GM23248 (cell line): ENCODE measurements around the gene NF1. TPM values are rescaled to one million over a fixed set of nuclear protein-coding genes. Genes with fewer than 3 reads are reported as not detected.

Source experiments
- DNase-seq: peaks from one replicate; pipeline ENCODE4 v3.0.0-alpha.2; 2015
- H2AFZ ChIP-seq: fragments of 200-600 bp; sonication (generic); 2 replicates; pipeline ENCODE4 v1.6.1; 2016; ENCODE audit warnings: antibody characterized with exemption
- H3F3A ChIP-seq: fragments of 200-600 bp; sonication (generic); 2 replicates; pipeline ENCODE4 v1.6.1; 2016; ENCODE audit warnings: mild to moderate bottlenecking, antibody characterized with exemption, mixed run types; ENCODE audit not compliant: insufficient read depth
- H3K27ac ChIP-seq: fragments of 200-600 bp; sonication (generic); 2 replicates; pipeline ENCODE4 v1.5.1; 2016; ENCODE audit warnings: mild to moderate bottlenecking
- H3K27me3 ChIP-seq: fragments of 200-600 bp; sonication (generic); replicated peaks from 2 replicates; pipeline ENCODE4 v1.6.1; 2016; ENCODE audit warnings: mild to moderate bottlenecking; ENCODE audit not compliant: insufficient read depth
- H3K36me3 ChIP-seq: fragments of 200-600 bp; sonication (generic); 2 replicates; pipeline ENCODE4 v1.6.1; 2016; ENCODE audit warnings: low read depth, mild to moderate bottlenecking
- H3K4me1 ChIP-seq: fragments of 200-600 bp; sonication (generic); 2 replicates; pipeline ENCODE4 v1.6.1; 2016; ENCODE audit warnings: mild to moderate bottlenecking; ENCODE audit not compliant: insufficient read depth
- H3K4me2 ChIP-seq: fragments of 200-600 bp; sonication (generic); one replicate; pipeline ENCODE4 v1.6.1; 2016; ENCODE audit warnings: mild to moderate bottlenecking; ENCODE audit not compliant: unreplicated experiment
- H3K4me3 ChIP-seq: fragments of 200-600 bp; sonication (generic); 2 replicates; pipeline ENCODE4 v1.5.1; 2016; ENCODE audit warnings: mild to moderate bottlenecking
- H3K79me2 ChIP-seq: fragments of 200-600 bp; sonication (generic); 2 replicates; pipeline ENCODE4 v1.6.1; 2016; ENCODE audit warnings: mild to moderate bottlenecking; ENCODE audit not compliant: insufficient read depth
- H3K9ac ChIP-seq: fragments of 200-600 bp; sonication (generic); 2 replicates; pipeline ENCODE4 v1.6.1; 2016; ENCODE audit warnings: mild to moderate bottlenecking
- H3K9me2 ChIP-seq: fragments of 200-600 bp; sonication (generic); 2 replicates; pipeline ENCODE4 v1.6.1; 2016; ENCODE audit warnings: mixed run types, mild to moderate bottlenecking, moderate library complexity; ENCODE audit not compliant: insufficient read depth
- H3K9me3 ChIP-seq: fragments of 200-600 bp; sonication (generic); one replicate; pipeline ENCODE4 v1.6.1; 2017; ENCODE audit warnings: low read depth
- H4K20me1 ChIP-seq: fragments of 200-600 bp; sonication (generic); 2 replicates; pipeline ENCODE4 v1.6.0; 2016; ENCODE audit not compliant: insufficient read depth
- EZH2 ChIP-seq: fragments of 200-600 bp; sonication (generic); IDR thresholded peaks from 2 replicates; pipeline ENCODE4 v1.6.1; 2018; ENCODE audit warnings: antibody characterized with exemption, mild to moderate bottlenecking; ENCODE audit not compliant: insufficient read depth, poor library complexity, severe bottlenecking
- EZH2phosphoT487 ChIP-seq: fragments of 200-600 bp; sonication (generic); IDR thresholded peaks from 2 replicates; pipeline ENCODE4 v1.6.1; 2018; ENCODE audit warnings: antibody characterized with exemption, moderate library complexity, mild to moderate bottlenecking, low read depth; ENCODE audit not compliant: insufficient read depth
- WGBS, 2 experiments: methylation state at CpG; one replicate each; pipeline ENCODE4 v1.1.6; 2015 to 2017; ENCODE audit warnings: low lambda C conversion rate in 2 of 2, low coverage in 1 of 2; ENCODE audit errors: missing lambda C conversion rate in 2 of 2; 5-methylcytosine and 5-hydroxymethylcytosine counted together
- in situ Hi-C: fragments of 300-500 bp; cut with MboI; formaldehyde crosslinking; loops from 2 replicates; pipeline ENCODE4 v1.15.0; 2020
- polyA plus RNA-seq: library from polyadenylated mRNA; unstranded; fragments of >200 nt; fragmentation: Nextera tagmentation; extraction: Ambion mirVana; gene quantifications from 2 replicates; pipeline ENCODE4 v1.2.1, GENCODE V29; 2016
- total RNA-seq: library from RNA; depleted of rRNA; stranded (reverse); fragments of >200 nt; shearing (Covaris generic); gene quantifications from 2 replicates; pipeline ENCODE4 v1.2.3, GENCODE V29; 2014

The NF1 gene
- total and polyA plus RNA-seq, 2 experiments from 2014 or later, result 6.1 to 24.4 TPM

- no peaks in the 10 kb centered on the region for H3K9me3 ChIP-seq
- no peak overlapping the region for H2AFZ ChIP-seq
- H3K9ac ChIP-seq, result no peak overlapping the region
- 95 to 100% methylated on average over 1 of the region's 1 CpG for WGBS, 2 experiments
- no peaks in the 10 kb centered on the region; the same call in 1 of the 2 replicates for H3K79me2 ChIP-seq
- no peaks in the 10 kb centered on the region; the same call in 1 of the 2 replicates for H3K9me2 ChIP-seq
- H3F3A ChIP-seq, result peaks cover 52% of the 10 kb centered on the region
- no peak overlapping the region for H3K4me3 ChIP-seq
- peaks cover 47% of the 10 kb centered on the region for H3K4me1 ChIP-seq
- in situ Hi-C loops, result no loop called here
- TF ChIP-seq EZH2phosphoT487, result no peak
- no peak for TF ChIP-seq EZH2
- no peaks in the 10 kb centered on the region for H4K20me1 ChIP-seq
- H3K4me2 ChIP-seq, result peak overlapping the region; percentile 28
- H3K27me3 ChIP-seq, result no peaks in the 10 kb centered on the region
- H3K36me3 ChIP-seq, result peaks cover 15% of the 10 kb centered on the region
- DNase-seq, result no peak
- H3K27ac ChIP-seq, result peak overlapping the region; percentile 66
Measured at GRCh38 chr17:31250229-31250628, 155.5 kb downstream of the NF1 start.

GRCh38 chr17:31251105-31251969 is 156.6 kb downstream of the NF1 start:
- H3K79me2 ChIP-seq, result no peaks in the 10 kb centered on the region; the same call in 1 of the 2 replicates
- no peaks in the 10 kb centered on the region for H4K20me1 ChIP-seq
- TF ChIP-seq EZH2phosphoT487, result no peak
- no peak for TF ChIP-seq EZH2
- H3K9me3 ChIP-seq, result no peaks in the 10 kb centered on the region
- in situ Hi-C loops, result no loop called here
- H2AFZ ChIP-seq, result no peak overlapping the region
- H3K9ac ChIP-seq, result no peak overlapping the region; the same call in 1 of the 2 replicates
- no peak overlapping the region for H3K4me3 ChIP-seq
- H3K36me3 ChIP-seq, result peaks cover 15% of the 10 kb centered on the region
- WGBS, 2 experiments, result 94 to 98% methylated on average over 1 of the region's 1 CpG
- no peaks in the 10 kb centered on the region for H3K27me3 ChIP-seq
- peaks cover 47% of the 10 kb centered on the region for H3K4me1 ChIP-seq
- H3K27ac ChIP-seq, result peak overlapping the region; percentile 66; the same call in 1 of the 2 replicates
- no peaks in the 10 kb centered on the region; the same call in 1 of the 2 replicates for H3K9me2 ChIP-seq
- peak; percentile 25 for DNase-seq
- peak overlapping the region; percentile 28 for H3K4me2 ChIP-seq
- H3F3A ChIP-seq, result peaks cover 49% of the 10 kb centered on the region

GRCh38 chr17:31251970-31252328 is 157.2 kb downstream of the NF1 start:
- TF ChIP-seq EZH2phosphoT487 (no peak), EZH2 (no peak)
- H3K9ac ChIP-seq, result no peak overlapping the region
- no peak overlapping the region for H3K4me2 ChIP-seq
- no peaks in the 10 kb centered on the region; the same call in 1 of the 2 replicates for H3K79me2 ChIP-seq
- peaks cover 47% of the 10 kb centered on the region for H3K4me1 ChIP-seq
- peaks cover 43% of the 10 kb centered on the region for H3F3A ChIP-seq
- H3K27ac ChIP-seq, result no peak overlapping the region
- no peaks in the 10 kb centered on the region; the same call in 1 of the 2 replicates for H3K9me2 ChIP-seq
- H3K4me3 ChIP-seq, result no peak overlapping the region
- H3K9me3 ChIP-seq, result no peaks in the 10 kb centered on the region
- no peaks in the 10 kb centered on the region for H4K20me1 ChIP-seq
- no peak for DNase-seq
- in situ Hi-C loops, result no loop called here
- H3K36me3 ChIP-seq, result peaks cover 15% of the 10 kb centered on the region
- H3K27me3 ChIP-seq, result no peaks in the 10 kb centered on the region
- H2AFZ ChIP-seq, result no peak overlapping the region

DNA sequence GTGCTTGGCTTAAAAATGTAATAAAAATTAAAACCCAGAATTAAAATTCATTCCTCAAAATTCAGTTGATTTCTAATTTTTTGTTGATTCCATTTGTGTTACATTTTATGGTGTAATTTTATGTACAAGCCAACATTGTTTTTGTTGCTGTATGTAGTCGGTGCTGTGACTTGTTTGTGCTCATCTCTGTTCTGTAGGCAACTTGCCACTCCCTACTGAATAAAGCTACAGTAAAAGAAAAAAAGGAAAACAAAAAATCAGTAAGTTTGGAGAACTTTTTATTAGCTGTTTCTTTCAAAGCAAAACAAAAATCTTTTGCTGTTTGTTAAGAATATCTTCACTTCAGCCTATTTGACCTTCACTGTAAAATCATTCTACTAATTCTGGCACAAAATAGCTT is 158.0 kb downstream of the NF1 start:
- peaks cover 35% of the 10 kb centered on the region for H3F3A ChIP-seq
- in situ Hi-C loops, result no loop called here
- H3K4me3 ChIP-seq, result no peak overlapping the region
- no peaks in the 10 kb centered on the region; the same call in 1 of the 2 replicates for H3K79me2 ChIP-seq
- H3K36me3 ChIP-seq, result peaks cover 15% of the 10 kb centered on the region
- H2AFZ ChIP-seq, result no peak overlapping the region
- no peak overlapping the region for H3K4me2 ChIP-seq
- H3K9me2 ChIP-seq, result no peaks in the 10 kb centered on the region; the same call in 1 of the 2 replicates
- no peaks in the 10 kb centered on the region for H3K27me3 ChIP-seq
- no peak for DNase-seq
- no peaks in the 10 kb centered on the region for H4K20me1 ChIP-seq
- H3K9ac ChIP-seq, result no peak overlapping the region
- TF ChIP-seq EZH2 (no peak), EZH2phosphoT487 (no peak)
- peaks cover 46% of the 10 kb centered on the region for H3K4me1 ChIP-seq
- no peak overlapping the region for H3K27ac ChIP-seq
- H3K9me3 ChIP-seq, result no peaks in the 10 kb centered on the region
- WGBS, 2 experiments, result 79 to 86% methylated on average over 1 of the region's 1 CpG
